ENCODE results near the gene AAK1.

- TF ChIP-seq POLR2A (IDR thresholded peaks at IDR 0.05; ENCODE audit: low read depth, low read length) = no peak
- TF ChIP-seq CTCF (IDR thresholded peaks at IDR 0.05; ENCODE audit: extremely low read depth in 1 of 2, insufficient read depth in 1 of 2, low read depth in 1 of 2, low read length in 2 of 2) = no peak
- TF ChIP-seq JUN (IDR thresholded peaks at IDR 0.05; ENCODE audit: borderline replicate concordance, insufficient read depth, insufficient read length, low read depth) = no peak
- no peak for TF ChIP-seq POLR2AphosphoS5 (IDR thresholded peaks at IDR 0.05; ENCODE audit: insufficient read depth, low read depth, low read length)
- no peak for TF ChIP-seq EZH2 (IDR thresholded peaks at IDR 0.05; ENCODE audit: borderline replicate concordance, low read depth, low read length, severe bottlenecking)
- TF ChIP-seq MAX (IDR thresholded peaks at IDR 0.05; ENCODE audit: insufficient read depth, insufficient read length) = no peak
- TF ChIP-seq FOS (IDR thresholded peaks at IDR 0.05; ENCODE audit: borderline replicate concordance, insufficient read depth, low read length) = no peak
- TF ChIP-seq MYC (IDR thresholded peaks at IDR 0.05; ENCODE audit: low read depth, low read length) = no peak
These were observed 1.4 kb downstream of the AAK1 start for GRCh38 chr2:69641887-69642708.

Data from endothelial cell of umbilical vein (primary cell).